Ectodermal cell (in vitro differentiated cells): ENCODE data around the gene KCNJ1.

Experiments used
- H3K27ac ChIP-seq: 2 replicates; pipeline ENCODE4 v1.7.0; 2013; ENCODE audit warnings: mild to moderate bottlenecking, low read depth, low read length; ENCODE audit not compliant: insufficient read depth, poor library complexity, severe bottlenecking
- H3K27me3 ChIP-seq: 2 replicates; pipeline ENCODE4 v1.7.0; 2013; ENCODE audit warnings: mild to moderate bottlenecking, low read length; ENCODE audit not compliant: insufficient read depth, control insufficient read depth, poor library complexity, severe bottlenecking
- H3K36me3 ChIP-seq: one replicate; pipeline ENCODE4 v1.7.0; 2013; ENCODE audit warnings: low read length; ENCODE audit not compliant: control insufficient read depth, insufficient read depth
- H3K4me1 ChIP-seq: one replicate; pipeline ENCODE4 v1.7.0; 2013; ENCODE audit warnings: low read length; ENCODE audit not compliant: control insufficient read depth, insufficient read depth
- H3K4me3 ChIP-seq: 2 replicates; pipeline ENCODE4 v1.7.0; 2013; ENCODE audit warnings: low read depth, low read length, control low read depth; ENCODE audit not compliant: insufficient read depth
- H3K9me3 ChIP-seq: 2 replicates; pipeline ENCODE4 v1.7.0; 2013; ENCODE audit warnings: mild to moderate bottlenecking, low read length, moderate library complexity; ENCODE audit not compliant: control insufficient read depth
- WGBS, 2 experiments: methylation state at CpG; one replicate each; pipeline ENCODE4 v1.1.7; 2013; ENCODE audit warnings: missing lambda C conversion rate in 2 of 2; 5-methylcytosine and 5-hydroxymethylcytosine counted together

Gene KCNJ1

GRCh38 chr11:128908391-128909246, 41.5 kb upstream of the KCNJ1 start:
- Histone ChIP-seq H3K4me3 (no peak overlapping the region), H3K9me3 (no peaks in the 10 kb centered on the region), H3K27ac (no peak overlapping the region), H3K27me3 (peaks cover 41% of the 10 kb centered on the region), H3K4me1 (peaks cover 9% of the 10 kb centered on the region), H3K36me3 (no peaks in the 10 kb centered on the region)
- WGBS, 2 experiments: 93 to 94% methylated on average over 12 of the region's 12 CpGs

- peaks cover 13% of the 10 kb centered on the region for H3K4me1 ChIP-seq
- no peak overlapping the region for H3K27ac ChIP-seq
- no peak overlapping the region for H3K4me3 ChIP-seq
- H3K9me3 ChIP-seq: no peaks in the 10 kb centered on the region
- H3K27me3 ChIP-seq: peaks cover 51% of the 10 kb centered on the region
- 80 to 83% methylated on average over 4 of the region's 4 CpGs for WGBS, 2 experiments
- H3K36me3 ChIP-seq: no peaks in the 10 kb centered on the region
Measured at GRCh38 chr11:128907585-128907984, 40.5 kb upstream of the KCNJ1 start.

GRCh38 chr11:128906185-128907050, 39.3 kb upstream of the KCNJ1 start:
- H3K27ac ChIP-seq: no peak overlapping the region
- H3K4me1 ChIP-seq: peaks cover 24% of the 10 kb centered on the region
- H3K9me3 ChIP-seq: no peaks in the 10 kb centered on the region
- no peak overlapping the region for H3K4me3 ChIP-seq
- 85 to 87% methylated on average over 8 of the region's 8 CpGs for WGBS, 2 experiments
- H3K27me3 ChIP-seq: peaks cover 63% of the 10 kb centered on the region
- no peaks in the 10 kb centered on the region for H3K36me3 ChIP-seq

- Histone ChIP-seq H3K36me3 (no peaks in the 10 kb centered on the region), H3K4me3 (peak overlapping the region; percentile 44), H3K27me3 (peaks cover 71% of the 10 kb centered on the region), H3K4me1 (peaks cover 24% of the 10 kb centered on the region), H3K27ac (no peak overlapping the region), H3K9me3 (no peaks in the 10 kb centered on the region)
- 1% methylated on average over 43 to 45 of the region's 45 CpGs for WGBS, 2 experiments
Measured at GRCh38 chr11:128905345-128906184, 38.5 kb upstream of the KCNJ1 start.

GRCh38 chr11:128904656-128905344, 37.7 kb upstream of the KCNJ1 start:
- Histone ChIP-seq H3K36me3 (no peaks in the 10 kb centered on the region), H3K4me3 (peak overlapping the region; percentile 44), H3K9me3 (no peaks in the 10 kb centered on the region), H3K27me3 (peaks cover 79% of the 10 kb centered on the region), H3K4me1 (peaks cover 24% of the 10 kb centered on the region), H3K27ac (no peak overlapping the region)
- WGBS, 2 experiments: 2 to 3% methylated on average over 22 to 25 of the region's 25 CpGs

GRCh38 chr11:128904303-128904655, 37.2 kb upstream of the KCNJ1 start:
- H3K4me3 ChIP-seq: no peak overlapping the region
- H3K27me3 ChIP-seq: peaks cover 84% of the 10 kb centered on the region
- no peak overlapping the region for H3K27ac ChIP-seq
- peaks cover 24% of the 10 kb centered on the region for H3K4me1 ChIP-seq
- 9 to 10% methylated on average over 14 of the region's 14 CpGs for WGBS, 2 experiments
- no peaks in the 10 kb centered on the region for H3K9me3 ChIP-seq
- no peaks in the 10 kb centered on the region for H3K36me3 ChIP-seq

GRCh38 chr11:128903248-128904061, 36.4 kb upstream of the KCNJ1 start:
- H3K27ac ChIP-seq: no peak overlapping the region
- H3K4me1 ChIP-seq: peaks cover 24% of the 10 kb centered on the region
- H3K27me3 ChIP-seq: peaks cover 89% of the 10 kb centered on the region
- 4 to 6% methylated on average over 17 of the region's 17 CpGs for WGBS, 2 experiments
- no peaks in the 10 kb centered on the region for H3K36me3 ChIP-seq
- no peak overlapping the region for H3K4me3 ChIP-seq
- no peaks in the 10 kb centered on the region for H3K9me3 ChIP-seq

- peaks cover 24% of the 10 kb centered on the region for H3K4me1 ChIP-seq
- H3K9me3 ChIP-seq: no peaks in the 10 kb centered on the region
- no peaks in the 10 kb centered on the region for H3K36me3 ChIP-seq
- WGBS, 2 experiments: 11 to 15% methylated on average over 10 of the region's 10 CpGs
- H3K27ac ChIP-seq: no peak overlapping the region
- peaks cover 97% of the 10 kb centered on the region for H3K27me3 ChIP-seq
- H3K4me3 ChIP-seq: no peak overlapping the region
Measured at GRCh38 chr11:128902515-128903066, 35.5 kb upstream of the KCNJ1 start.
